ENCODE data around the gene CPZ.

CPZ gene

DNA sequence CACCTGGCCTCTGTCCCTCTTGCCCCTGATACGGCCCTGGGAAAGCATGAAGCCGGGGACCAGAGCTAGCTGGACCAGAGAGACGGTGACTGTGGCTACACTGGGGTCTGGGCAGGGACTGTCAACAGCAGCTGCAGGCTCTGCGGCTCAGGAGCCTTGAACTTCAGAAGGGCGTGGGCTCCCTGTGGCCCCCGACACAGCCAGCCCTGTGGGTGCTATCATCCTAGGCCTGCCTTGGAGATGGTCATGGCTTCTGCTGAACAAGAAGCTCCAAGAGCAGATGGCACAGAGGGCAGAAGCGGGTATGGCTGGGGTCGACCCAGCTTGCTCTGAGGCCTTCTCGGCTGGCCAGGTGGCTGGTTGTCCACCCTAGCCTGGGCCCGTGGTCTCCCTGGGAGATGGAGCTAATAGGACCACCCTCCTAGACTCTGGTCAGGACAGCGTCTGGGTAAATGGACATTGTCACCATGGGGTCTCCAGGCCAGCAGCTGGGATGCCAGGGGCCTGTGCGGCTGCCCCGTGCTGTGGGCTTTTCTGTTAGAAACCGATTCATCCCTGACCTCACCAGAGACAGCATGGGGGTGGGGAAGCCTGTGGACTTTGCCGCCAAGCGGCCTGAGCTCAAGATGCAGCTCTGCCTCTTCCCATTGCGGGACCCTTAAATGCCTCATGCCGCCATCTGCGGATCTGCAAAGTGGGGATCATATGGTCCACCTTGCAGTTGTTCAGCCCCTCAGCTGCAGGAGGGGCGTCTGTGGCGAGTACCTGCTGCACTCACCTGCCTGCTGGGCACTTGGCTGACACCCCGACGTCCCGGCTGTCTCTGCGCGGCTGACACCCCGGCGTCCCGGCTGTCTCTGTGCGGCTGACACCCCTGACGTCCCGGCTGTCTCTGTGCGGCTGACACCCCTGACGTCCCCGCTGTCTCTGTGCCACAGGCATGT lies 21.1 kb downstream of the CPZ start:
- in situ Hi-C loops (cut with MboI; ENCODE audit: low sequenced_read_pairs, unreplicated experiment), result loop anchor here (25.0 kb wide), 1 partner anchor 299 kb away; no protein-coding TSS in a partner anchor
- DNase-seq (ENCODE audit: low spot score), result no peak
- TF ChIP-seq CTCF (IDR thresholded peaks at IDR 0.05; ENCODE audit: borderline replicate concordance, control extremely low read depth, extremely low read depth, insufficient read depth, missing control alignments), result no peak

DNA sequence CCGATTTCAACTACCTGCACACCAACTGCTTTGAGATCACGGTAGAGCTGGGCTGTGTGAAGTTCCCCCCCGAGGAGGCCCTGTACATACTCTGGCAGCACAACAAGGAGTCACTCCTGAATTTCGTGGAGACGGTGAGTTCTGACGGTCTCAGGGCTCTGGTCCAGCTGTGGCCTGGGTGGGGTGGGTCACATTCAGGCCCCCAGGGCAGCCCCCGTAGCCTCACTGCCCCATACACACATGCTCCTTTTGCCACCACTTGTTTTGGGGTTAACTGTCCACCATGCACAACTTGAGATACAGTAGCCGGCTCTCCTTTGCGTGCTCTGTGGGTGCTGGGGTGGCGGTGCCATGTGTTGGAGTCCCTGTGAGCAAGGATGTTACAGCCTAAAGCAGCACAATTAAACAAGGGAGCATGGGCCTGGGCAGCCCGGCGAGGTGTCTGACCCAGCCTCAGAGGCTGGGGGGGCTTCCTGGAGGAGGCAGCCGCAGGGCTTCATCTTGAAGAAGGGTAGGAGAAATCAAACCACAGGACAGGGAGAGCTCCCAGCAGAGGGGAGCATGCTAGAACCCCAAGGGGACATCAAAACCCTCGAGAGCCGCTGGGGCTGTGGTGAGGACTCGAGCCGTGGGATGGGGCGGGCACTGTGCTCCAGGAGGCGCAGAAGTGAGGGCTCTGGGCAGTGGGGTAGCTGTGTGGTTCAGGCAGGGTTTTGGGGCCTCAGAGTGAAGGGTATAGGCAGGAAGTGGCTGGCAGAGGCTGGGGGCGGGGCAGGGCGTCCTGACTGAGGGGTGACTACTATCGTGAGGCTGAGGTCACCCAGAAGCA lies 22.0 kb downstream of the CPZ start:
- no peak for TF ChIP-seq CTCF (IDR thresholded peaks at IDR 0.05; ENCODE audit: borderline replicate concordance, control extremely low read depth, extremely low read depth, insufficient read depth, missing control alignments)
- in situ Hi-C loops (cut with MboI; ENCODE audit: low sequenced_read_pairs, unreplicated experiment), result loop anchor here (25.0 kb wide), 1 partner anchor 298 kb away; no protein-coding TSS in a partner anchor
- DNase-seq (ENCODE audit: low spot score), result no peak

- DNase-seq (ENCODE audit: low spot score), result no peak
- in situ Hi-C loops (cut with MboI; ENCODE audit: low sequenced_read_pairs, unreplicated experiment), result loop anchor here (25.0 kb wide), 1 partner anchor 297 kb away; no protein-coding TSS in a partner anchor
- TF ChIP-seq CTCF (IDR thresholded peaks at IDR 0.05; ENCODE audit: borderline replicate concordance, control extremely low read depth, extremely low read depth, insufficient read depth, missing control alignments), result no peak
Observed at GRCh38 chr4:8615366-8615765, 22.8 kb downstream of the CPZ start.

- TF ChIP-seq CTCF (IDR thresholded peaks at IDR 0.05; ENCODE audit: borderline replicate concordance, control extremely low read depth, extremely low read depth, insufficient read depth, missing control alignments), result no peak
- in situ Hi-C loops (cut with MboI; ENCODE audit: low sequenced_read_pairs, unreplicated experiment), result loop anchor here (25.0 kb wide), 1 partner anchor 296 kb away; no protein-coding TSS in a partner anchor
- no peak for DNase-seq (ENCODE audit: low spot score)
Observed at GRCh38 chr4:8615921-8616787, 23.6 kb downstream of the CPZ start.

- TF ChIP-seq CTCF (IDR thresholded peaks at IDR 0.05; ENCODE audit: borderline replicate concordance, control extremely low read depth, extremely low read depth, insufficient read depth, missing control alignments), result no peak
- in situ Hi-C loops (cut with MboI; ENCODE audit: low sequenced_read_pairs, unreplicated experiment), result loop anchor here (25.0 kb wide), 1 partner anchor 295 kb away; no protein-coding TSS in a partner anchor
- DNase-seq (ENCODE audit: low spot score), result no peak
Observed at GRCh38 chr4:8616831-8617230, 24.3 kb downstream of the CPZ start.

Measured in GM13976 (cell line).